SK-N-SH treated with all-trans-retinoic acid at 6 μM for 48 hours (cell line): ENCODE data around the gene CACNG1.

Experiments used
- GLIS3 ChIP-seq: fragments of 250-450 bp; sonication (Bioruptor Pico); IDR thresholded peaks from 2 replicates; pipeline ENCODE4 v1.5.0; 2020; ENCODE audit warnings: mild to moderate bottlenecking, moderate library complexity
- ISL1 ChIP-seq: fragments of 250-450 bp; sonication (Bioruptor Pico); IDR thresholded peaks from 2 replicates; pipeline ENCODE4 v2.1.2; 2022; ENCODE audit warnings: mild to moderate bottlenecking, moderate library complexity
- RARB ChIP-seq: fragments of 250-450 bp; sonication (Bioruptor Pico); IDR thresholded peaks from 2 replicates; pipeline ENCODE4 v1.8.0; 2021; ENCODE audit warnings: mild to moderate bottlenecking, moderate library complexity
- TOX ChIP-seq: fragments of 250-450 bp; sonication (Bioruptor Pico); IDR thresholded peaks from 2 replicates; pipeline ENCODE4 v1.8.0; 2021; ENCODE audit warnings: mild to moderate bottlenecking, moderate library complexity, borderline replicate concordance
- ZFP30 ChIP-seq: fragments of 450-650 bp; formaldehyde crosslinking; IDR thresholded peaks from 2 replicates; pipeline ENCODE4 v1.5.0; 2022; ENCODE audit warnings: mild to moderate bottlenecking, moderate library complexity
- ZNF565 ChIP-seq: fragments of 450-650 bp; formaldehyde crosslinking; conservative IDR thresholded peaks from 2 replicates; pipeline ENCODE4 v1.5.0; 2020; ENCODE audit warnings: low read depth, mild to moderate bottlenecking, moderate library complexity
- ZNF8 ChIP-seq: fragments of 450-650 bp; formaldehyde crosslinking; IDR thresholded peaks from 2 replicates; pipeline ENCODE4 v1.5.0; 2020; ENCODE audit warnings: mild to moderate bottlenecking, moderate library complexity
- TF ChIP-seq, protein P1 (sequence below): fragments of 250-450 bp; sonication (Bioruptor Pico); IDR thresholded peaks from 2 replicates; pipeline ENCODE4 v1.5.1; 2020; ENCODE audit warnings: low read depth, mild to moderate bottlenecking, moderate library complexity
- TF ChIP-seq, protein P2 (sequence below): fragments of 250-450 bp; sonication (Bioruptor Pico); IDR thresholded peaks from 2 replicates; pipeline ENCODE4 v1.5.1; 2021; ENCODE audit warnings: mild to moderate bottlenecking, moderate library complexity

DNA sequence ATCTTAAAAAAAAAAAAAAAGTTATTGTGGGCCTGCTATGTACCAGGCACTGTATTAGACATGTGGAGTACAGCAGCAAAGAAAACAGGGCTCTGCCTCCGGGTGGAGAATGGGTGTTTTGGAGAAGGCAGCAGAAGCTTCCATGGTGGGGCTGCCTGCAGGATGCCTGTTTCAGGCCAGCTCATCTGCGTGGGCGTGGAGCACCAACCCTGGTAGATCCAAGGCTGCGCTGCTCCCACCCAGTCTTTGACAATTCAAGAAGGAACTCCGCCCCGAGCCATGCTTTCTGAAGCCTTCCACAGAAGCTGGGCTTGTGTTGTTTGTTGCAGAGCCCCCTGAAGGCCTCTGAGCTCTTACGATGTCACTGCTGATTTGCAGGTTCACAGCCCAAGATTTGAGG lies 23.2 kb upstream of the CACNG1 start:
- TF ChIP-seq, protein P1, sequence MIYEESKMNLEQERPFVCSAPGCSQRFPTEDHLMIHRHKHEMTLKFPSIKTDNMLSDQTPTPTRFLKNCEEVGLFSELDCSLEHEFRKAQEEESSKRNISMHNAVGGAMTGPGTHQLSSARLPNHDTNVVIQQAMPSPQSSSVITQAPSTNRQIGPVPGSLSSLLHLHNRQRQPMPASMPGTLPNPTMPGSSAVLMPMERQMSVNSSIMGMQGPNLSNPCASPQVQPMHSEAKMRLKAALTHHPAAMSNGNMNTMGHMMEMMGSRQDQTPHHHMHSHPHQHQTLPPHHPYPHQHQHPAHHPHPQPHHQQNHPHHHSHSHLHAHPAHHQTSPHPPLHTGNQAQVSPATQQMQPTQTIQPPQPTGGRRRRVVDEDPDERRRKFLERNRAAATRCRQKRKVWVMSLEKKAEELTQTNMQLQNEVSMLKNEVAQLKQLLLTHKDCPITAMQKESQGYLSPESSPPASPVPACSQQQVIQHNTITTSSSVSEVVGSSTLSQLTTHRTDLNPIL (CRISPR knock-in tag) = no peak
- TF ChIP-seq RARB (CRISPR knock-in tag) (no peak), ZFP30 (CRISPR knock-in tag) (no peak), ZNF565 (CRISPR knock-in tag) (no peak), ZNF8 (CRISPR knock-in tag) (no peak), ISL1 (CRISPR knock-in tag) (no peak), GLIS3 (CRISPR knock-in tag) (no peak), TOX (CRISPR knock-in tag) (no peak)
- TF ChIP-seq, protein P2, sequence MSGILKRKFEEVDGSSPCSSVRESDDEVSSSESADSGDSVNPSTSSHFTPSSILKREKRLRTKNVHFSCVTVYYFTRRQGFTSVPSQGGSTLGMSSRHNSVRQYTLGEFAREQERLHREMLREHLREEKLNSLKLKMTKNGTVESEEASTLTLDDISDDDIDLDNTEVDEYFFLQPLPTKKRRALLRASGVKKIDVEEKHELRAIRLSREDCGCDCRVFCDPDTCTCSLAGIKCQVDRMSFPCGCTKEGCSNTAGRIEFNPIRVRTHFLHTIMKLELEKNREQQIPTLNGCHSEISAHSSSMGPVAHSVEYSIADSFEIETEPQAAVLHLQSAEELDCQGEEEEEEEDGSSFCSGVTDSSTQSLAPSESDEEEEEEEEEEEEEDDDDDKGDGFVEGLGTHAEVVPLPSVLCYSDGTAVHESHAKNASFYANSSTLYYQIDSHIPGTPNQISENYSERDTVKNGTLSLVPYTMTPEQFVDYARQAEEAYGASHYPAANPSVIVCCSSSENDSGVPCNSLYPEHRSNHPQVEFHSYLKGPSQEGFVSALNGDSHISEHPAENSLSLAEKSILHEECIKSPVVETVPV (CRISPR knock-in tag) = no peak
